Measurements from ENCODE around the gene DNASE2.

The DNASE2 gene

DNA sequence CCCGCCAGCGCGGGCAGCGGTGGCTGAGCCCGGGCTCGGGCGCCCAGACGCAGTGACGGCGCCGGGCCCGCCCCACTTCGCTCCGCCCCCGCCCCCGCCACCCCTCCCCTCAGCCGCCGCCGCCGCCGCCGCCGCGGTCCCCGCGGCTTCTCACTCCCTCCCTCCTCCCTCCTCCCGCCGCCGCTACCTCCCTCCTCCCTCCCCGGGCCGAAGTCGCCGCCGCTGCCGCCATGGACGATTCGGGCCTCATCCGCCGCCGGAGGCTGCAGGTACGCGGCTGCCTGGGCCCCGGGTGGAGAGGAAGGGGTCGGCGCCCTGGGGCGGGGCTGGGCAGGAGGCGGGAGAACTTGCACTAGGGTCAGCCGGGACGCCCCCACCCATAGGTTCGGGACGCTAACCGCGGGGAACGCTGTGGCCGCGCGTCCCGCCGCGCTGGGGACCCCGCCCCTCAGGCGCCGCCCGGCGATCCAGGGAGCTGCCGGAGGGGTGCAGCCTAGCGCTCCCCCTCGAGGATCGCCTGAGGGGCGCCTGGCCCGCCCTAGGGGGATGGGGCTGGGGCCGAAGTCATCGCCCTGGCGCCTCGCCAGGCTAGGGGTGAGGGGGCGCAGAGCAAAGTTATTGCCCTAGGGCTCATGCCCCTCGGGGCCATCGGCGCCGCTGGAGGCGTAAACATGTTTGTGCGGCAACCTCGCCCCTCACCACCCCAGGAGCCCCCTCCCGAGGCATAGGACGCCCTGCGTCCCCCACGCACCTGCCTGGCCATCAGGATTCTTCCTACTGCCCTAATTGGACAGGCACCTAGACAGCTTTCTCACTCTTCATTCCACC is 47.3 kb downstream of the DNASE2 start:
- DNase-seq (ENCODE audit: low read depth): no peak

DNA sequence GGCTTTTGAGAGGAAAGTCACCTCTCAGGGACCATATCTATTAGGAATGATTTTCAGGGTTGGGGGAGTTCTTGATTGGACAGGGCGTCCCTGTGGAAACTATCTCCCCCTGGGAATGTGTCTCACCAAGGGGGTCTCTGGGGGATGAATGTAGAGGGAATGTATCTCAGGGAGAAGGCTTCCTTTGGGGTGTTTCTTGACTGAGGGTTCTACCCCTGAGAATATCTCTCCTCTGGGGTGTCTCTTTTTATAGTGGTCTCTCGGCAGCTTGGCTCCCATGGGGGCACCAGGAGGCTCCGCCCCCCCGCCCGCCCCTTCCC is 47.9 kb downstream of the DNASE2 start:
- DNase-seq (ENCODE audit: low read depth): no peak

GRCh38 chr19:12828494-12828893 is 52.8 kb downstream of the DNASE2 start:
- DNase-seq (ENCODE audit: low read depth): no peak

GRCh38 chr19:12825254-12826131 is 55.8 kb downstream of the DNASE2 start:
- DNase-seq (ENCODE audit: low read depth): no peak

All from activated T-helper 1 cell treated with Interleukin-2 at 50 U/mL for 16 hours (primary cell).